ENCODE data around the gene RAB23.

DNA sequence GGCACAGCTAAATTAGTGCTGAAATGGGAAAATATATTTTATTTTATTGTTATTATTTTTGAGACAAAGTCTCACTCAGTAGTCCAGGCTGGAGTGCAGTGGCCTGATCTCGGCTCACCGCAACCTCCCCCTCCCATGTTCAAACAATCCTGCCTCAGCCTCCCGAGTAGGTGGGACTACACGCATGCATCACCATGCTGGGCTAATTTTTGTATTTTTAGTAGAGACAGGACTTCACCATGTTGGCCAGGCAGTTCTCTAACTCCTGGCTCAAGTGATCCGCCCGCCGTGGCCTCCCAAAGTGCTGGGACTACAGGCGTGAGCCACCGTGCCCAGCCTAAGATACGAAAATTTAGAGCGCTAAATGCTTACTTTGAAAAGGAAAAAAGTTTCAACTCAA is 4.8 kb downstream of the RAB23 start:
- TF ChIP-seq POLR2A (IDR thresholded peaks at IDR 0.05; ENCODE audit: low read length) (no peak), GATA1 (IDR thresholded peaks at IDR 0.05; ENCODE audit: low read depth, low read length) (no peak)

All from erythroblast (primary cell).